Measurements from ENCODE around the gene DYNLL2.

DYNLL2 gene

DNA sequence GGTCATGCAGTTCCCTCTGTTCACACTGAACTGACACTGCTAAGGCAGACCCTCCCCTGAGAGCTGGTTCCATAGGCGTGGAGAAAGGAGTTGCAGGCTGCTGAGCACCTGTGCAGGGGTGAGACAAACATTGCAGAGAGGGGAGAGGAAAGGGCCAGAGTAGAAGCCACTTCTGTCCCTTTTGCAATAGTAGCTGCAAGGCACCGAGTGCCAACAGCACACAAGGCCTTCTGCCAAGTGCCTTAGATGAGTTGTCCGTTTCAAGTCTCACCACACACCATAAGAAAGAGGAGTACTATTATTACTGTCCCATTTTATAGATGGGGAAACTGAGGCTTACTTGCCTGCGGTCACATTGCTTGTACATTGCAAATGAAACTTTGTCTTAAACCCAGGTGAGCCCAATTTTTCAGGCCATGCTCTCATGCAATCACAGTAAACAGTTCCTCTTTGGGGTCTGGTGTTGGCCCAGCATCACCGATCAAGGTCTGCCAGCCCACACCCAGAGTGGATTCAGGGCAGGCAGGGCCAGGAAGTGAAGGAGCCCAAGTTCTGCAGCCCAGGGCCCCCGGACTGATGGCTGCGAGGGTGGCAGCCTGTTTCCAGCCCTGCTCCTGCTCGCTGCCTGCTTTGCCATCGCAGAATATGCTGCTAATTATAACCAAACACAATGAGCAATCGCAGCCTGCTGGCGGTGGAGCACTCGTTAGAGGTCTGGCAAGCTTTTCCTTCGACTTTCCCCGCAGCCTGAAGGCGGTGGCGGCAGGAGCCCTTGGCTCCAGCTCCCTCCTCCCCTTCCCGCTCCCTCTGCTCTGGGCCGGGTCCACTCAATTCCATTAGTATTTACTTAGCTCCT lies 36.8 kb upstream of the DYNLL2 start:
- TF ChIP-seq, protein P1, sequence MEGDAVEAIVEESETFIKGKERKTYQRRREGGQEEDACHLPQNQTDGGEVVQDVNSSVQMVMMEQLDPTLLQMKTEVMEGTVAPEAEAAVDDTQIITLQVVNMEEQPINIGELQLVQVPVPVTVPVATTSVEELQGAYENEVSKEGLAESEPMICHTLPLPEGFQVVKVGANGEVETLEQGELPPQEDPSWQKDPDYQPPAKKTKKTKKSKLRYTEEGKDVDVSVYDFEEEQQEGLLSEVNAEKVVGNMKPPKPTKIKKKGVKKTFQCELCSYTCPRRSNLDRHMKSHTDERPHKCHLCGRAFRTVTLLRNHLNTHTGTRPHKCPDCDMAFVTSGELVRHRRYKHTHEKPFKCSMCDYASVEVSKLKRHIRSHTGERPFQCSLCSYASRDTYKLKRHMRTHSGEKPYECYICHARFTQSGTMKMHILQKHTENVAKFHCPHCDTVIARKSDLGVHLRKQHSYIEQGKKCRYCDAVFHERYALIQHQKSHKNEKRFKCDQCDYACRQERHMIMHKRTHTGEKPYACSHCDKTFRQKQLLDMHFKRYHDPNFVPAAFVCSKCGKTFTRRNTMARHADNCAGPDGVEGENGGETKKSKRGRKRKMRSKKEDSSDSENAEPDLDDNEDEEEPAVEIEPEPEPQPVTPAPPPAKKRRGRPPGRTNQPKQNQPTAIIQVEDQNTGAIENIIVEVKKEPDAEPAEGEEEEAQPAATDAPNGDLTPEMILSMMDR (IDR thresholded peaks at IDR 0.05; ENCODE audit: low read depth, low read length, missing control alignments), result no peak
- DNase-seq (ENCODE audit: low read depth), result no peak
- H3K4me3 ChIP-seq (ENCODE audit: low read depth, low read length), result no peak overlapping the region
- in situ Hi-C loops (cut with HindIII; ENCODE audit: low sequenced_read_pairs), result no loop called here

DNA sequence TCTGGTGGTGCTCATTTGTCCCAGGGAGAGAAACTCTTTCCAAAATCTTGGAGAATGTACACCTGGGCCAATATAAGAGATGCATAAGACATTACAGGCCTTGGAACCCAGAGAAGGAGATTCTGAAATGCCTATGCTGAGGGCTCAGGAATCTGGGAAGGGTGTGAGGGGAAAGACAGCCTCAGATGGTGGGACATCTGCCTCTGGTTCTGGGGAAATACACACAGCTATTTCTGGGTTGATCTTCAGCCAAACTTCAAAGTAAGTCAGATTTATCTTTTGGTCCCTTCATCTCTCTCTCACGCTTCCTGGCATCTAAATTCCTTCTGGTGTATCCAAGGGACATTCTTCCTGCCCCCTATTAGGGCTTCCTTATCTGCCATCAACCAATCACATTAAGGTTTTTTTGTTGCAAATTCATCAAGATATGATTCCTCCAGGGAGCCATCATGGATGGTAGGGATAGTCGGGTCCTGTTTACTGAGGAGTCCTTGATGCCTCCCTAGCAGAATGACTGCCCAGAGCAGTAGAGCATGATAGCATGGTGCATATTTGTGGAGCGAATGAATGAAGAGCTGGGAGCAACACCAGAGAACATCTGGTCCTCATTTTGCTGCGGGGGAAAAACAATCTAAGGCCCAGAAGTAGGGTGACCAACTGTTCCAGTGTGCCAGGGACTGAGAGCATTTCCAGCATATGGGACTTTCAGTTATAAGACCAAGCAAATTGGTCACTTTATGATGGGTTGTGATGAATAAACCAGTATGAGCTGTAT lies 35.7 kb upstream of the DYNLL2 start:
- TF ChIP-seq, protein P1 (IDR thresholded peaks at IDR 0.05; ENCODE audit: low read depth, low read length, missing control alignments), result no peak
- H3K4me3 ChIP-seq (ENCODE audit: low read depth, low read length), result no peak overlapping the region
- in situ Hi-C loops (cut with HindIII; ENCODE audit: low sequenced_read_pairs), result no loop called here
- DNase-seq (ENCODE audit: low read depth), result no peak

DNA sequence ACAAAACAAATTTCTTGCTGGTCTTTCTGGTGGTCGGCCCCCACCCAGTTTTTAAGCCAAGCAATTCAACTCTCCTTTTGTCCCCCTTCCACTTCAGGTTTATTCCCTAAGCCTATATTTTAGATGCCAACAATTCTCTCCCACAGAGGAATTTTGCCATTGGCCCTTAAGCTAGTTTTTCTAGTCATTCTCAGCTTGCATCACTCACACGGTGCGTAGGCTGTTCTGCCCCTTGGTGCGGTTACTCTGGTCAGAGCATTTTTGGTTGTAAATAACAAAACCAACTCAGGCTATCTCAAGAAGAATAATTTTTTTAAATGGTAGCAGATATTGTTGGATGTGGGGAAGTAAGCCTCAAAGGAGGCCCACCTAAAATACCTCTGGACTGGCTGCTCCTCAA lies 33.7 kb upstream of the DYNLL2 start:
- TF ChIP-seq, protein P1 (IDR thresholded peaks at IDR 0.05; ENCODE audit: low read depth, low read length, missing control alignments), result no peak
- in situ Hi-C loops (cut with HindIII; ENCODE audit: low sequenced_read_pairs), result no loop called here
- no peak for DNase-seq (ENCODE audit: low read depth)
- H3K4me3 ChIP-seq (ENCODE audit: low read depth, low read length), result no peak overlapping the region

DNA sequence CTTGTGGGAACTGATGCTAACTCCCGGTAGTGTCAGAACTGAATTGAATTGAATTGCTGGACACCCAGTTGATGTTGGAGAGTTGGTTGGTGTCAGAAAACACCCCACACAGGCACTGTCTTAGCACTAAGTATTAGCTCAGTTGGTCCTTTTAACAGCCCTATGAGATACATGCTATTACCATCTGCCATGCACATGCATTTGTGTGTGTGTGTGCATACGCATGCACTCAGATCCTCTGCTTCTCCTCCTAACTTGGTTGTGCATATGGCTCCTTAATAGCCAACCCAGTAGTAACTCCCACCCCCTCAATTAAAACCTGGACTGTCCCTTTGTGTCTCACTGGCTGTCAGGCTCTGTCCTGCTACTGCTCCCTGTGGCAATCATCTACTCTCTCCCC lies 32.3 kb upstream of the DYNLL2 start:
- DNase-seq (ENCODE audit: low read depth), result no peak
- TF ChIP-seq, protein P1 (IDR thresholded peaks at IDR 0.05; ENCODE audit: low read depth, low read length, missing control alignments), result no peak
- H3K4me3 ChIP-seq (ENCODE audit: low read depth, low read length), result no peak overlapping the region
- in situ Hi-C loops (cut with HindIII; ENCODE audit: low sequenced_read_pairs), result no loop called here

DNA sequence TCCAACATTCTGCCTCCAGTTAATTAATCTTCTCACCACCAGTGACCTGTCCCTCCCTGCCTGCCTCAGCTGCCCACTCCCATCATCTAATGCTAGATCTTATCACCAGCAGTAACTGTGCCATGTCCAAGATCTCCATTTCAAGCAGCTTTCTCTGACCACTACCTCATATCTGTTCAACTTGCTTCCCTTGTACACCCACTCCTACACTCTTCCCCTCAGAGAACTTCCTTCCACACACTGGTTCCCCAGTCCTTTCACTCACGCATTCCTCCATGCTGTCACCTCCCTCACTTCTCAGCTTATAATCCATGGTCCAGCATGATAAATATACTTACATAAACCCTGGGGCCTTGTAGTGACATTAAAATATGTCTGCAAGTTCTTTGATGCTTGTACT lies 31.8 kb upstream of the DYNLL2 start:
- TF ChIP-seq, protein P1 (IDR thresholded peaks at IDR 0.05; ENCODE audit: low read depth, low read length, missing control alignments), result no peak
- DNase-seq (ENCODE audit: low read depth), result no peak
- no peak overlapping the region for H3K4me3 ChIP-seq (ENCODE audit: low read depth, low read length)
- in situ Hi-C loops (cut with HindIII; ENCODE audit: low sequenced_read_pairs), result no loop called here

DNA sequence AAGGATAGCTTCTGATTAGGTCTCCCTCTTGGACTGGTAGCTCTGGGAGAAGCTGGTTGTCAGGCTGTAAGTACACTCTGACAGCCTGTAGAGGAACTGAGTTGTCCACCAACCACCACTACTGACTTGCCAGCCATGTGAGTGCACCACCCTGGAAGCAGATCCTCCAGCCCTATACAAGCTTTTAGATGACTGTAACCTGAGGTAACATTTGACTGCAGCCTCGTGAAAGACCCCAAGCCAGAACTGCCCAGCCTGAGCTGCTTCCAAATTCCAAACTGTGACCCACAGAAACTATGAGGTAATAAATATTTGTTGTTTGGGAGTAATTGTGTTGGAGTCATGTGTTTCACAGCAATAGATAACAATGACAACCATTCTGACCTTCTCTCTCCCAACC lies 30.8 kb upstream of the DYNLL2 start:
- no peak for DNase-seq (ENCODE audit: low read depth)
- in situ Hi-C loops (cut with HindIII; ENCODE audit: low sequenced_read_pairs), result no loop called here
- no peak overlapping the region for H3K4me3 ChIP-seq (ENCODE audit: low read depth, low read length)
- TF ChIP-seq, protein P1 (IDR thresholded peaks at IDR 0.05; ENCODE audit: low read depth, low read length, missing control alignments), result no peak

Measured in astrocyte of the cerebellum (primary cell).